Endothelial cell (in vitro differentiated cells): Measurements from ENCODE around the gene FANCC. TPM values are rescaled to one million over a fixed set of nuclear protein-coding genes. Genes with fewer than 3 reads are reported as not detected.
"Not testable (repeated sequence)": the region's sequence is repeated elsewhere in the genome, so short reads cannot be mapped to it uniquely, and the experiment has no call there.

Source experiments
- DNase-seq: peaks from one replicate; pipeline ENCODE4 v3.0.0; 2021; ENCODE audit warnings: low spot score
- H3K27ac Mint-ChIP-seq: one replicate; pipeline ENCODE4 v1.8.0; 2021; ENCODE audit warnings: mixed read lengths, inconsistent platforms; ENCODE audit not compliant: unreplicated experiment
- H3K27me3 Mint-ChIP-seq: one replicate; pipeline ENCODE4 v1.8.0; 2021; ENCODE audit warnings: mild to moderate bottlenecking, moderate library complexity, mixed read lengths, inconsistent platforms; ENCODE audit not compliant: unreplicated experiment
- H3K36me3 Mint-ChIP-seq: one replicate; pipeline ENCODE4 v1.8.0; 2021; ENCODE audit warnings: mild to moderate bottlenecking, low read depth, mixed read lengths, inconsistent platforms; ENCODE audit not compliant: unreplicated experiment
- H3K4me1 Mint-ChIP-seq: one replicate; pipeline ENCODE4 v1.8.0; 2021; ENCODE audit warnings: mild to moderate bottlenecking, mixed read lengths, inconsistent platforms; ENCODE audit not compliant: unreplicated experiment
- H3K4me3 Mint-ChIP-seq: one replicate; pipeline ENCODE4 v1.8.0; 2021; ENCODE audit warnings: mild to moderate bottlenecking, mixed read lengths, inconsistent platforms; ENCODE audit not compliant: unreplicated experiment
- H3K9me3 Mint-ChIP-seq: one replicate; pipeline ENCODE4 v1.8.0; 2021; ENCODE audit warnings: mixed read lengths, inconsistent platforms; ENCODE audit not compliant: unreplicated experiment
- total RNA-seq: library from RNA; stranded (reverse); fragmentation: NEBNext Ultra II Directional; extraction: Animal tissue kit (Norgen Biotek cat#: 25700); gene quantifications from one replicate; pipeline ENCODE4 v1.2.1, GENCODE V29; 2021; ENCODE audit not compliant: unreplicated experiment
- TF ChIP-seq, protein P1 (sequence below): fragments of 200-600 bp; sonication (generic); IDR thresholded peaks from one replicate; pipeline ENCODE4 v1.5.0; 2021; ENCODE audit warnings: antibody characterized with exemption; ENCODE audit not compliant: unreplicated experiment

Gene FANCC
- total RNA-seq, 1 donor from 2014 or later = 16.7 TPM

DNA sequence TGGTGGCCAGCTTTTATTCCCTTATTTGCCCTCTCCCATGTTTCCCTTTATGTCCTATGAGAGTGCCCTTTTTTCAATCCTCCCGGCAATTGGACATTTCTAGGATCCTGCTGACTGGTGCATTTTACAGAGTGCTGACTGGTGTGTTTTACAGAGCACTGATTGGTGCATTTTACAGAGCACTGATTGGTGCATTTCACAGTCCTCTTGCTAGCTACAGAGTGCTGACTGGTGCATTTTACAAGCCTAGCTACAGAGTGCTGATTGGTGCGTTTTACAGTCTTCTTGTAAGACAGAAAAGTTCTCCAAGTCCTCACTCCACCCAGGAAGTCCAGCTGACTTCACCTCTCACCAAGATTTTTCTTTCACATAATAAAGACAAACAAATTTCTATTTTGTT is 15.4 kb upstream of the FANCC start:
- peaks cover 3% of the 10 kb centered on the region for H3K36me3 Mint-ChIP-seq
- H3K9me3 Mint-ChIP-seq = no peaks in the 10 kb centered on the region
- no peak overlapping the region for H3K4me3 Mint-ChIP-seq

GRCh38 chr9:95330720-95331404 is 13.4 kb upstream of the FANCC start:
- no peak for DNase-seq
- peaks cover 7% of the 10 kb centered on the region for H3K36me3 Mint-ChIP-seq
- H3K27ac Mint-ChIP-seq = no peak overlapping the region
- no peaks in the 10 kb centered on the region for H3K27me3 Mint-ChIP-seq
- no peak overlapping the region for H3K4me3 Mint-ChIP-seq
- H3K4me1 Mint-ChIP-seq = peaks cover 4% of the 10 kb centered on the region
- H3K9me3 Mint-ChIP-seq = no peaks in the 10 kb centered on the region
- TF ChIP-seq, protein P1, sequence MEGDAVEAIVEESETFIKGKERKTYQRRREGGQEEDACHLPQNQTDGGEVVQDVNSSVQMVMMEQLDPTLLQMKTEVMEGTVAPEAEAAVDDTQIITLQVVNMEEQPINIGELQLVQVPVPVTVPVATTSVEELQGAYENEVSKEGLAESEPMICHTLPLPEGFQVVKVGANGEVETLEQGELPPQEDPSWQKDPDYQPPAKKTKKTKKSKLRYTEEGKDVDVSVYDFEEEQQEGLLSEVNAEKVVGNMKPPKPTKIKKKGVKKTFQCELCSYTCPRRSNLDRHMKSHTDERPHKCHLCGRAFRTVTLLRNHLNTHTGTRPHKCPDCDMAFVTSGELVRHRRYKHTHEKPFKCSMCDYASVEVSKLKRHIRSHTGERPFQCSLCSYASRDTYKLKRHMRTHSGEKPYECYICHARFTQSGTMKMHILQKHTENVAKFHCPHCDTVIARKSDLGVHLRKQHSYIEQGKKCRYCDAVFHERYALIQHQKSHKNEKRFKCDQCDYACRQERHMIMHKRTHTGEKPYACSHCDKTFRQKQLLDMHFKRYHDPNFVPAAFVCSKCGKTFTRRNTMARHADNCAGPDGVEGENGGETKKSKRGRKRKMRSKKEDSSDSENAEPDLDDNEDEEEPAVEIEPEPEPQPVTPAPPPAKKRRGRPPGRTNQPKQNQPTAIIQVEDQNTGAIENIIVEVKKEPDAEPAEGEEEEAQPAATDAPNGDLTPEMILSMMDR = no peak

More for the DNA sequence above, 15.4 kb upstream of the FANCC start:
- Mint-ChIP-seq H3K27ac (no peak overlapping the region), H3K4me1 (peaks cover 4% of the 10 kb centered on the region), H3K27me3 (peaks cover 3% of the 10 kb centered on the region)
- no peak for DNase-seq
- TF ChIP-seq, protein P1 = no peak

DNA sequence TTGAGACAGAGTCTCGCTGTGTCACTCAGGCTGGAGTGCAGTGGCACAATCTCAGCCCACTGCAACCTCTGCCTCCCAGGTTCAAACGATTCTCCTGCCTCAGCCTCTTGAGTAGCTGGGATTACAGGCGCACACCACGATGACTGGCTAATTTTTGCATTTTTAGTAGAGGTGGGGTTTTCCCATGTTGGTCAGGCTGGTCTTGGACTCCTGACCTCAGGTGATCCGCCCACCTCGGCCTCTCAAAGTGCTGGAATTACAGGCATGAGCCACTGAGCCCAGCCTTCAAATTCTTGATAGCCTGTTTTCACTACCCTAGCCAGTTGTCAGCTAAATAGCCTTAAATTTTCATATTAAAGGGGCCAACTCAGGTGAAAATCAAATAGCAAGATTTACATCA is 11.6 kb upstream of the FANCC start:
- not testable (repeated sequence) for H3K36me3 Mint-ChIP-seq, H3K9me3 Mint-ChIP-seq

GRCh38 chr9:95327239-95327865 is 9.8 kb upstream of the FANCC start:
- peaks cover 4% of the 10 kb centered on the region for H3K4me1 Mint-ChIP-seq
- no peaks in the 10 kb centered on the region for H3K27me3 Mint-ChIP-seq
- DNase-seq = no peak
- TF ChIP-seq, protein P1 = no peak
- H3K4me3 Mint-ChIP-seq = no peak overlapping the region
- no peak overlapping the region for H3K27ac Mint-ChIP-seq
- peaks cover 7% of the 10 kb centered on the region for H3K36me3 Mint-ChIP-seq
- peaks cover 4% of the 10 kb centered on the region for H3K9me3 Mint-ChIP-seq

More for the DNA sequence above, 11.6 kb upstream of the FANCC start:
- not testable (repeated sequence) for H3K4me3 Mint-ChIP-seq, H3K4me1 Mint-ChIP-seq, H3K27me3 Mint-ChIP-seq, H3K27ac Mint-ChIP-seq, DNase-seq

DNA sequence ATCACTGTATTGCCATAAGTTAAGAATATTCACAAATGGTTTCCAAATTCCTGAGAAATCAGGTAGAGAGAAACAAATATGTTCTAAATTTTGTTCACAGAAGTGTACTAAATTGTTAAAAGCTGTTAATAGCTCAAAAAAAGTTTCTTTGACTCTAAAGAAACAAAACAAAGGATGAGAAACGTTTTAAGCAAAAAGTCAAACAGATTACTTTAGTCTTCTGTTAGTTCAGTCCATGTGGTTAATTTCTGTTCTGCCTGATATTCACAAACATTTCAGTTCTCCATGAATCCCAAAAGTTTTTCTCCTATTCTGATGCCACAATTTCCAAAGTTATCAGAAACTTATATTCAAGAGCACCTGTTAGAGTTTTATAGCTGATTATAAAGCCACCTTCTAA is 7.7 kb upstream of the FANCC start:
- Mint-ChIP-seq H3K27ac (no peak overlapping the region), H3K36me3 (peaks cover 4% of the 10 kb centered on the region)
- TF ChIP-seq, protein P1 = no peak

More for the DNA sequence above, 7.7 kb upstream of the FANCC start:
- Mint-ChIP-seq H3K4me3 (no peak overlapping the region), H3K27me3 (no peaks in the 10 kb centered on the region), H3K9me3 (peaks cover 4% of the 10 kb centered on the region), H3K4me1 (peaks cover 5% of the 10 kb centered on the region)
- no peak for DNase-seq
